Stimulated activated CD8-positive, alpha-beta memory T cell treated with anti-CD3 and anti-CD28 coated beads, Interleukin-4, amount 100 ng/mL, for 24 hours (primary cell): ENCODE data around the gene TMEM101.
"Not testable (repeated sequence)": the region's sequence is repeated elsewhere in the genome, so short reads cannot be mapped to it uniquely, and the experiment has no call there.

Source experiments
- DNase-seq: peaks from one replicate; pipeline ENCODE4 v3.0.0-alpha.2; 2020; ENCODE audit warnings: low read depth

Gene TMEM101

GRCh38 chr17:43974382-43975266 lies 40.1 kb downstream of the TMEM101 start:
- DNase-seq, result no peak

- not testable (repeated sequence) for DNase-seq
Observed at GRCh38 chr17:43972444-43973212, 42.1 kb downstream of the TMEM101 start.

GRCh38 chr17:43971436-43971835 lies 43.3 kb downstream of the TMEM101 start:
- not testable (repeated sequence) for DNase-seq

GRCh38 chr17:43970366-43970765 lies 44.4 kb downstream of the TMEM101 start:
- no peak for DNase-seq

GRCh38 chr17:43967251-43967875 lies 47.4 kb downstream of the TMEM101 start:
- DNase-seq, result no peak

GRCh38 chr17:43966276-43966675 lies 48.5 kb downstream of the TMEM101 start:
- DNase-seq, result no peak

- no peak for DNase-seq
Observed at GRCh38 chr17:43962479-43962878, 52.3 kb downstream of the TMEM101 start.

- DNase-seq, result no peak
Observed at GRCh38 chr17:43961954-43962353, 52.8 kb downstream of the TMEM101 start.

- DNase-seq, result not testable (repeated sequence)
Observed at GRCh38 chr17:43961292-43961691, 53.5 kb downstream of the TMEM101 start.
